Activated CD4-positive, alpha-beta memory T cell treated with anti-CD3 and anti-CD28 coated beads, Interleukin-2, amount 10 ng/mL, durations not matched to agents 7 days and 5 days (primary cell): ENCODE measurements around the gene CD38. TPM values are rescaled to one million over a fixed set of nuclear protein-coding genes. Genes with fewer than 3 reads are reported as not detected.

ENCODE experiments used
- CTCF ChIA-PET: fragments of 350-600 bp; sonication (Branson Sonifier 250); formaldehyde crosslinking; loops from one replicate; lab custom pipeline; 2021; ENCODE audit warnings: antibody characterized with exemption, inconsistent platforms; lab: Charles Lee
- POLR2A ChIA-PET: fragments of 350-600 bp; sonication (Branson Sonifier 250); formaldehyde crosslinking; loops from one replicate; lab custom pipeline; 2021; ENCODE audit warnings: antibody characterized with exemption; lab: Charles Lee
- DNase-seq: peaks from one replicate; pipeline ENCODE4 v3.0.0-alpha.2; 2020
- H3K27ac Mint-ChIP-seq: one replicate; pipeline ENCODE4 v1.8.0; 2021; ENCODE audit warnings: mild to moderate bottlenecking, mixed read lengths
- H3K27me3 Mint-ChIP-seq: one replicate; pipeline ENCODE4 v1.8.0; 2021; ENCODE audit warnings: mixed read lengths
- H3K36me3 Mint-ChIP-seq: one replicate; pipeline ENCODE4 v1.8.0; 2021; ENCODE audit warnings: low read depth, mixed read lengths
- H3K4me1 Mint-ChIP-seq: one replicate; pipeline ENCODE4 v1.8.0; 2021; ENCODE audit warnings: mixed read lengths
- H3K4me3 Mint-ChIP-seq: one replicate; pipeline ENCODE4 v1.8.0; 2021; ENCODE audit warnings: mild to moderate bottlenecking, mixed read lengths
- H3K9me3 Mint-ChIP-seq: one replicate; pipeline ENCODE4 v1.8.0; 2021; ENCODE audit warnings: mixed read lengths
- total RNA-seq, 2 experiments: library from RNA; stranded (reverse); gene quantifications; one replicate each; pipeline ENCODE4 v1.2.3, GENCODE V29; 2021

Gene CD38
- total RNA-seq, 2 experiments from 2014 or later, result 128 TPM

- no peak overlapping the region for H3K27ac Mint-ChIP-seq
- peaks cover 43% of the 10 kb centered on the region for H3K27me3 Mint-ChIP-seq
- POLR2A ChIA-PET, result no interaction called here
- no peak overlapping the region for H3K4me3 Mint-ChIP-seq
- H3K36me3 Mint-ChIP-seq, result no peaks in the 10 kb centered on the region
- no peaks in the 10 kb centered on the region for H3K9me3 Mint-ChIP-seq
- CTCF ChIA-PET, result no interaction called here
- no peaks in the 10 kb centered on the region for H3K4me1 Mint-ChIP-seq
- DNase-seq, result no peak
Observed at GRCh38 chr4:15894921-15895916, 117.1 kb downstream of the CD38 start.

GRCh38 chr4:15897577-15897976, 119.4 kb downstream of the CD38 start:
- DNase-seq, result no peak
- POLR2A ChIA-PET, result no interaction called here
- H3K27me3 Mint-ChIP-seq, result peaks cover 46% of the 10 kb centered on the region
- CTCF ChIA-PET, result interaction anchor here (0.6 kb wide), 1 partner anchor 255 kb away, joined by 3 read pairs; no protein-coding TSS in a partner anchor
- no peak overlapping the region for H3K4me3 Mint-ChIP-seq
- no peak overlapping the region for H3K27ac Mint-ChIP-seq
- peaks cover 5% of the 10 kb centered on the region for H3K4me1 Mint-ChIP-seq
- H3K9me3 Mint-ChIP-seq, result no peaks in the 10 kb centered on the region
- H3K36me3 Mint-ChIP-seq, result no peaks in the 10 kb centered on the region

- CTCF ChIA-PET, result no interaction called here
- H3K27ac Mint-ChIP-seq, result no peak overlapping the region
Observed at GRCh38 chr4:15898902-15899301, 120.8 kb downstream of the CD38 start.

GRCh38 chr4:15899511-15899910, 121.4 kb downstream of the CD38 start:
- Mint-ChIP-seq H3K4me3 (no peak overlapping the region), H3K27ac (no peak overlapping the region), H3K4me1 (peaks cover 14% of the 10 kb centered on the region), H3K9me3 (peaks cover 7% of the 10 kb centered on the region), H3K36me3 (no peaks in the 10 kb centered on the region), H3K27me3 (peaks cover 57% of the 10 kb centered on the region)
- DNase-seq, result no peak
- ChIA-PET POLR2A (no interaction called here), CTCF (no interaction called here)

More at GRCh38 chr4:15898902-15899301, 120.8 kb downstream of the CD38 start:
- peaks cover 11% of the 10 kb centered on the region for H3K4me1 Mint-ChIP-seq
- H3K27me3 Mint-ChIP-seq, result peaks cover 52% of the 10 kb centered on the region
- no peak overlapping the region for H3K4me3 Mint-ChIP-seq
- POLR2A ChIA-PET, result no interaction called here
- no peaks in the 10 kb centered on the region for H3K36me3 Mint-ChIP-seq
- H3K9me3 Mint-ChIP-seq, result peaks cover 2% of the 10 kb centered on the region
- DNase-seq, result no peak

- H3K27me3 Mint-ChIP-seq, result peaks cover 60% of the 10 kb centered on the region
- no peak for DNase-seq
- POLR2A ChIA-PET, result no interaction called here
- peaks cover 14% of the 10 kb centered on the region for H3K4me1 Mint-ChIP-seq
- no peaks in the 10 kb centered on the region for H3K36me3 Mint-ChIP-seq
- peaks cover 8% of the 10 kb centered on the region for H3K9me3 Mint-ChIP-seq
- CTCF ChIA-PET, result interaction anchor here (0.9 kb wide), 1 partner anchor 95 kb away, joined by 4 read pairs; no protein-coding TSS in a partner anchor
- H3K27ac Mint-ChIP-seq, result no peak overlapping the region
- H3K4me3 Mint-ChIP-seq, result no peak overlapping the region
Observed at GRCh38 chr4:15901007-15901406, 122.9 kb downstream of the CD38 start.

- POLR2A ChIA-PET, result no interaction called here
Observed at GRCh38 chr4:15901998-15902397, 123.9 kb downstream of the CD38 start.

GRCh38 chr4:15902746-15903145, 124.6 kb downstream of the CD38 start:
- H3K36me3 Mint-ChIP-seq, result no peaks in the 10 kb centered on the region
- H3K27me3 Mint-ChIP-seq, result peaks cover 58% of the 10 kb centered on the region
- no peak overlapping the region for H3K27ac Mint-ChIP-seq
- POLR2A ChIA-PET, result no interaction called here
- peaks cover 14% of the 10 kb centered on the region for H3K4me1 Mint-ChIP-seq
- H3K4me3 Mint-ChIP-seq, result no peak overlapping the region
- DNase-seq, result no peak
- CTCF ChIA-PET, result no interaction called here
- peaks cover 8% of the 10 kb centered on the region for H3K9me3 Mint-ChIP-seq

More at GRCh38 chr4:15901998-15902397, 123.9 kb downstream of the CD38 start:
- H3K4me3 Mint-ChIP-seq, result no peak overlapping the region
- H3K27me3 Mint-ChIP-seq, result peaks cover 61% of the 10 kb centered on the region
- H3K27ac Mint-ChIP-seq, result no peak overlapping the region
- H3K36me3 Mint-ChIP-seq, result no peaks in the 10 kb centered on the region
- no peak for DNase-seq
- peaks cover 14% of the 10 kb centered on the region for H3K4me1 Mint-ChIP-seq
- peaks cover 8% of the 10 kb centered on the region for H3K9me3 Mint-ChIP-seq
- CTCF ChIA-PET, result no interaction called here

Other genes with a start within 250 kb of the CD38 start
- 10 to 100 TPM; 43.9 to 44.6 TPM for gene FBXL5, start 123.0 kb upstream of the CD38 start, total RNA-seq
- gene FAM200B, start 96.5 kb upstream of the CD38 start, total RNA-seq, result 10 to 100 TPM; 15.8 to 16.0 TPM
- under 1 TPM; 0.40 to 0.95 TPM for gene BST1, start 75.3 kb upstream of the CD38 start, total RNA-seq
- gene FGFBP1, start 160.4 kb downstream of the CD38 start, total RNA-seq, result not detected
- 1 to 10 TPM; 3.2 to 5.3 TPM for gene FGFBP2, start 184.8 kb downstream of the CD38 start, total RNA-seq